Adipocyte (in vitro differentiated cells): ENCODE data around the gene USP28.
"Not testable (repeated sequence)": the region's sequence is repeated elsewhere in the genome, so short reads cannot be mapped to it uniquely, and the experiment has no call there.

Experiments used
- DNase-seq: peaks from one replicate; pipeline ENCODE4 v3.0.0-alpha.2; 2015; ENCODE audit warnings: low read depth
- H3K27me3 ChIP-seq: replicated peaks from 2 replicates; pipeline ENCODE4 v1.7.0; 2013; ENCODE audit warnings: mild to moderate bottlenecking, low read length, moderate library complexity; ENCODE audit not compliant: control insufficient read depth, insufficient read depth
- H3K36me3 ChIP-seq: 2 replicates; pipeline ENCODE4 v1.7.0; 2013; ENCODE audit warnings: low read length, mild to moderate bottlenecking, moderate library complexity; ENCODE audit not compliant: control insufficient read depth, insufficient read depth, severe bottlenecking
- H3K4me1 ChIP-seq: 2 replicates; pipeline ENCODE4 v1.7.0; 2013; ENCODE audit warnings: mild to moderate bottlenecking, low read length, moderate library complexity; ENCODE audit not compliant: control insufficient read depth, insufficient read depth
- H3K4me3 ChIP-seq: 2 replicates; pipeline ENCODE4 v1.7.0; 2013; ENCODE audit warnings: mild to moderate bottlenecking, low read length, moderate library complexity
- H3K9ac ChIP-seq: 2 replicates; pipeline ENCODE4 v1.7.0; 2013; ENCODE audit warnings: mild to moderate bottlenecking, low read length, moderate library complexity
- H3K9me3 ChIP-seq: 2 replicates; pipeline ENCODE4 v1.7.0; 2013; ENCODE audit warnings: mild to moderate bottlenecking, low read length, moderate library complexity; ENCODE audit not compliant: control insufficient read depth

USP28 gene, protein sequence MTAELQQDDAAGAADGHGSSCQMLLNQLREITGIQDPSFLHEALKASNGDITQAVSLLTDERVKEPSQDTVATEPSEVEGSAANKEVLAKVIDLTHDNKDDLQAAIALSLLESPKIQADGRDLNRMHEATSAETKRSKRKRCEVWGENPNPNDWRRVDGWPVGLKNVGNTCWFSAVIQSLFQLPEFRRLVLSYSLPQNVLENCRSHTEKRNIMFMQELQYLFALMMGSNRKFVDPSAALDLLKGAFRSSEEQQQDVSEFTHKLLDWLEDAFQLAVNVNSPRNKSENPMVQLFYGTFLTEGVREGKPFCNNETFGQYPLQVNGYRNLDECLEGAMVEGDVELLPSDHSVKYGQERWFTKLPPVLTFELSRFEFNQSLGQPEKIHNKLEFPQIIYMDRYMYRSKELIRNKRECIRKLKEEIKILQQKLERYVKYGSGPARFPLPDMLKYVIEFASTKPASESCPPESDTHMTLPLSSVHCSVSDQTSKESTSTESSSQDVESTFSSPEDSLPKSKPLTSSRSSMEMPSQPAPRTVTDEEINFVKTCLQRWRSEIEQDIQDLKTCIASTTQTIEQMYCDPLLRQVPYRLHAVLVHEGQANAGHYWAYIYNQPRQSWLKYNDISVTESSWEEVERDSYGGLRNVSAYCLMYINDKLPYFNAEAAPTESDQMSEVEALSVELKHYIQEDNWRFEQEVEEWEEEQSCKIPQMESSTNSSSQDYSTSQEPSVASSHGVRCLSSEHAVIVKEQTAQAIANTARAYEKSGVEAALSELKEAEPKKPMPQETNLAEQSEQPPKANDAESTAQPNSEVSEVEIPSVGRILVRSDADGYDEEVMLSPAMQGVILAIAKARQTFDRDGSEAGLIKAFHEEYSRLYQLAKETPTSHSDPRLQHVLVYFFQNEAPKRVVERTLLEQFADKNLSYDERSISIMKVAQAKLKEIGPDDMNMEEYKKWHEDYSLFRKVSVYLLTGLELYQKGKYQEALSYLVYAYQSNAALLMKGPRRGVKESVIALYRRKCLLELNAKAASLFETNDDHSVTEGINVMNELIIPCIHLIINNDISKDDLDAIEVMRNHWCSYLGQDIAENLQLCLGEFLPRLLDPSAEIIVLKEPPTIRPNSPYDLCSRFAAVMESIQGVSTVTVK

DNA sequence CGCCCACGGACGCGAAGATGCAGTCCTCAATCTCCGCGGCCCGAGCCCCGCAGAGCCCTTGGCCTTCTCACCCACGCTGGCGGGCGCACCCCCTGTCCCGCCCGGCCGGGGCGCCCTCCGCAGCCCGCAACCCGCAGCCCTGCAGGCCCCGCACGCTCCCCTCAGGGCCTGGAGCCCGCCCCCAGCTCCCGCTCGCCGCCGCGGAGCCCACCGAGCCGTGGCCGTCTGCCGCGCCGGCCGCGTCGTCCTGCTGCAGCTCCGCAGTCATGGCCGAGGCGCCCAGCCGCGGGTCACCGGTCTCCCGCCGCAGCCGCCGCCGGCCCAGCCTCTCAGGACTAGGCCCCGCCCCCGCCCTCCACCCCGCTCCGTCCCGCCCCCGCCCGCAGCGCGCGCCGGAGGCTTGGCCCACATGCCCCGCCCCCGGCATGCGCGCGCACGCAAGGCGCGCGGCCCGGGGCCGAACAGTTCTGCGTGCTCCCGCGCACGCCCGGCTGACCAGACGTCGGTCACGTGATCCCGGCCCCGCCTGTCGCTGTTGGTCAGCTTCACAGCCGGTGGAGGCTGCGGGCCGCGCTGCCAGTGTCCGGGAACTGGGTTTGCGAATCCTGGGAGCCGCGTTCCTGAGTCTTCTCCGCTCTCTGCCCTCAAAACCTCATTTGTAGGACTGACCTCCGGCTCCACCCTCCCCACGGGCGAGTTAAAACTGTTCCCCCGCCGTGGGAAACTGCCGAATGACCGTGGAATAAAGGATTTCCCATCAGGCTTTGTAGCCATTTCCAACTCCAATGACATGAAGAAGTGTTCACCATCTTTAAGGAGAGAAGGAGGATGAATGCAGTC is at the start of gene USP28:
Gene USP28 (minus strand): TSS at position 339 of the 840 bp plus-strand sequence. CDS start 71 bp downstream, at position 268.
- H3K9ac ChIP-seq: peak within 1 kb of the TSS; percentile 97
- peak within 1 kb of the TSS; percentile 92 for H3K4me3 ChIP-seq
- H3K4me1 ChIP-seq: peaks cover 10% of the 10 kb centered on the region
- no peaks in the 10 kb centered on the region for H3K36me3 ChIP-seq
- DNase-seq: peak; percentile 99
- H3K9me3 ChIP-seq: no peaks in the 10 kb centered on the region
- H3K27me3 ChIP-seq: no peaks in the 10 kb centered on the region

- Histone ChIP-seq H3K36me3 (no peaks in the 10 kb centered on the region), H3K9me3 (no peaks in the 10 kb centered on the region), H3K4me3 (no peak overlapping the region), H3K9ac (no peak overlapping the region), H3K27me3 (peaks cover 9% of the 10 kb centered on the region), H3K4me1 (no peaks in the 10 kb centered on the region)
- no peak for DNase-seq
These were observed 48.2 kb upstream of the USP28 start for GRCh38 chr11:113923572-113923971.

GRCh38 chr11:113911491-113911890 is 36.1 kb upstream of the USP28 start:
- not testable (repeated sequence) for DNase-seq, H3K4me3 ChIP-seq, H3K4me1 ChIP-seq, H3K9me3 ChIP-seq, H3K9ac ChIP-seq, H3K36me3 ChIP-seq
- peaks cover 33% of the 10 kb centered on the region for H3K27me3 ChIP-seq

- DNase-seq: no peak
- no peak overlapping the region for H3K4me3 ChIP-seq
- H3K27me3 ChIP-seq: peaks cover 52% of the 10 kb centered on the region
- H3K36me3 ChIP-seq: no peaks in the 10 kb centered on the region
- H3K4me1 ChIP-seq: no peaks in the 10 kb centered on the region
- no peaks in the 10 kb centered on the region for H3K9me3 ChIP-seq
- H3K9ac ChIP-seq: no peak overlapping the region
These were observed 32.7 kb upstream of the USP28 start for GRCh38 chr11:113908098-113908497.

DNA sequence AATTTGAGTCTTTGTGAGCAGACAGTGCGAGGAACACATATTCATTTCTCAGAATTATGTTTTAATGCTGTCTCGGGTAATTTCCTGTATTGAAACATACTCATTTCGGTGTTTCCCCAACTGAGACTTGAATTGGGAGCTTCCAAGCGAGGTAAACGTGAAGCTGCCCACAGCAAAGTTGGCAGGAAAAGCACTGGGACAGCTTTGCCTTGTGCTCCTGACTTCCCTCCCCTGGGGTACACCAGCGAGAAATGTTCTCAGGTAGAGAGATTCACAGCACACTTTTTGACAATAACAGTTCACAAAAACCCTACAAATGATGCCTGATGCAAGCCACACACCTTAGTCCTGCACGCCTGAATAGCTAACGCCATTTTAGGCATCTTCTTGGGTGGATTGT is 32.3 kb upstream of the USP28 start:
- H3K36me3 ChIP-seq: no peaks in the 10 kb centered on the region
- H3K4me3 ChIP-seq: no peak overlapping the region
- H3K9me3 ChIP-seq: no peaks in the 10 kb centered on the region
- H3K27me3 ChIP-seq: peaks cover 56% of the 10 kb centered on the region
- H3K4me1 ChIP-seq: no peaks in the 10 kb centered on the region
- no peak overlapping the region for H3K9ac ChIP-seq
- no peak for DNase-seq

- peaks cover 60% of the 10 kb centered on the region for H3K27me3 ChIP-seq
These were observed 31.8 kb upstream of the USP28 start for GRCh38 chr11:113907152-113907551.

GRCh38 chr11:113906516-113906915 is 31.1 kb upstream of the USP28 start:
- no peak for DNase-seq
- Histone ChIP-seq H3K27me3 (peaks cover 64% of the 10 kb centered on the region), H3K9me3 (no peaks in the 10 kb centered on the region)

More at GRCh38 chr11:113907152-113907551, 31.8 kb upstream of the USP28 start:
- no peak for DNase-seq
- Histone ChIP-seq H3K9me3 (no peaks in the 10 kb centered on the region), H3K9ac (no peak overlapping the region), H3K4me1 (no peaks in the 10 kb centered on the region), H3K4me3 (no peak overlapping the region), H3K36me3 (no peaks in the 10 kb centered on the region)

DNA sequence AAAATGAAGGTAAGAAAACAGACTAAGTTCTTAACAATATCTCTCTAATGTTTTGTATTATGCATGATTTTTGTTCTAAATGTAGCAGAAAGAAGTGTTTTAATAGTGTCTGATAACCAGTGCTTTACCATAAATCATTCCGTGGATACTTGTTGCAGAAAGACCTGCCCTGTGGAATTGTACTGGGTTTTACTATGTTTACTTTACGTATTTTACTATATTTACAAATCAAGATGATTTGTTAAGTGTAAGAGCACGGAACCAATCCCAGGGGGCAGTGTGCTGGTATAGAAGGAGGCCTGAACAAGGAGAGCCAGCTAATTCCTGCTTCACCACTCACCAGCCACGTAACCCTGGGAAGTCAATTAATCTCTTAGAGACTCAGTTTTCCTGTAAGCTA is 30.7 kb upstream of the USP28 start:
- H3K9me3 ChIP-seq: no peaks in the 10 kb centered on the region
- H3K4me3 ChIP-seq: no peak overlapping the region
- no peaks in the 10 kb centered on the region for H3K36me3 ChIP-seq
- peaks cover 64% of the 10 kb centered on the region for H3K27me3 ChIP-seq
- no peak overlapping the region for H3K9ac ChIP-seq
- DNase-seq: peak; percentile 28
- H3K4me1 ChIP-seq: no peaks in the 10 kb centered on the region

More at GRCh38 chr11:113906516-113906915, 31.1 kb upstream of the USP28 start:
- Histone ChIP-seq H3K36me3 (no peaks in the 10 kb centered on the region), H3K4me1 (no peaks in the 10 kb centered on the region), H3K9ac (no peak overlapping the region), H3K4me3 (no peak overlapping the region)

DNA sequence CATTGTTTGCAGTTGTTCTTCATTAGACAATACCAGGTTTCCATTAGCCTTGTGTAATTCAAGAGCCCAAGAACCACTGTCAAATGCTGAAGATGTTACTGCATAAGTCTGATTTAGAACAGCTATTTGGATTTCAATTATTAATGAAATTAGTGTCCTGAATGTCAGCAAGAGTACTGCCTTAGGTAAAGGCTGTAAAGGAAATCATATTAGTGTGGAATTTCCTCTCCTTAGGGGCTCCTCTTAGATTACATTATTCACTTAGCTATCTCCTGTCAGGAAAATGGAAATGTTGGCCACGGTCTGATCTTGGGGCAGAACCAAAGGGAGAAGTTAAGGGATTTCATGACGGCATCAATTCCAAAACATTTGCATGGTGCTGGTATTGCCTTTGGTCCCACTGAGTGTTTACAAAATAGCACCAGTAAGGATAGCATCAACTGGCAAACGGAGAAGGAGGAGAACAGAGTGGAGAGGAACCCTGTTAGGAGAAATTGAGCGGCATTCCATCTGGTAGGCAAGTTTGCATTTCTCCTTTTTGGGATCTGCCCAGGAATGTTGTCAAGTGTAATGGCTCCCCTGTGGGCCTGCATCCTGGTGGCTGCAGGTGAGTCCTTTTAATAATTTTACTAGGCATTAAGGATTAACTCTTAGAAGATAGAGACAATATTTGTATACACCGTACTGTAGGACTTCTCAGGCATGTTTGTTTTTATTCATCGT is 29.2 kb upstream of the USP28 start, which contains the start of gene HTR3B:
Gene HTR3B (plus strand): TSS at position 418 of the 723 bp plus-strand sequence. CDS start 138 bp downstream, at position 556.
- H3K9ac ChIP-seq: no peak within 1 kb of the TSS
- no peaks in the 10 kb centered on the region for H3K4me1 ChIP-seq
- no peak for DNase-seq
- no peaks in the 10 kb centered on the region for H3K36me3 ChIP-seq
- H3K27me3 ChIP-seq: peaks cover 61% of the 10 kb centered on the region
- no peaks in the 10 kb centered on the region for H3K9me3 ChIP-seq
- no peak within 1 kb of the TSS for H3K4me3 ChIP-seq

GRCh38 chr11:113901141-113901540 is 25.8 kb upstream of the USP28 start:
- Histone ChIP-seq H3K27me3 (peaks cover 40% of the 10 kb centered on the region), H3K4me3 (no peak overlapping the region), H3K36me3 (no peaks in the 10 kb centered on the region), H3K4me1 (no peaks in the 10 kb centered on the region), H3K9ac (no peak overlapping the region), H3K9me3 (no peaks in the 10 kb centered on the region)
- no peak for DNase-seq
